K562 treated with DMSO at 1 percent for 12 hours (cell line): ENCODE data around the gene ATP4B. TPM values are rescaled to one million over a fixed set of nuclear protein-coding genes. Genes with fewer than 3 reads are reported as not detected.

Source experiments
- total RNA-seq: library from RNA; unstranded; fragments of 300-600 nt; gene quantifications from 2 replicates; pipeline ENCODE4 v1.2.3, GENCODE V29; 2022; ENCODE audit not compliant: insufficient read depth

ATP4B gene
- not detected in 2 replicates for total RNA-seq

DNA sequence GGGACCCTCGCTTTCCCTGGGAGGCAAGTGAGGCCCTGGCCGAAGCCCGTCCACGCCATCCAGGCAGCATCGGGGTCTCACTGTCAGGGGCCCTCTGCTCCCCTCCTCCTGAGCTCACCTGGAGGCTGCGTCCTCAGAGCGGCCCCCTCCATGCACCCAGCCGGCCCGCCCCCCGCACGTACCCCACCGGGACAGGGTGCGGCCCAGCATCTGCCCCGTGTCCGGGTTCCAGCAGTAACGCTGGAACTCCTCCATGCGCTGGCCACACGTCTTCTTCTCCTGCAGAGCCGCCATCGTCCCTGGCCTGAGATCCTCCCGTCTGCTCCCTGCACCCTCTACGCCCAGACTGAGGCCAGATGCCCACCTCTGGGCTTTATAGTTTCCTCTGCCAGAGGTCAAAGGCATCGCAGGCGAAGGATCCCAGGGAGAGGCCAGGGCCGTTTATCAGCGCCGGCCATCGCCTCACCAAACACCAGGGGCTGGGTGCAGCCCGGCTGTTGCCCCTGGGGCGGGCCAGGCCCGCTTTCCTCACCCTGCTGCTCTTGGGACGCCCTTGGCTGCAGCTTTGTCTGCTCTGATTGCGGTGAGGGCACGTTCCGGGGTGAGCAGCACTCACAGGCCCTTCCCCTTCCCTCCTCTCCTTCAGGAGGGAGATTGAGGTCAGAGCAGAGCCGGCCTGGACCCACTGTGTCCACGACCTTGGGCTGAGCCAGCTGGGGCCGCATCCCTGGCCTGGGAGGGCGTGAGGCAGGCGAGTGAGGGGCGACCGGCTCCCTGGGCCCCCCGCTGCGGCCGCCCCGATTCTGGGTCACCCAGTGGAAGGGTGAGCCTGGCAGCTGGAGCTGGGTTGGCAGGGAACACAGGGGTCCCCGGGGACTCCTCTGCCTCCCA, at the start of gene ATP4B:
Gene ATP4B, minus strand, starts transcription at position 348 of the 891 bp plus-strand sequence. Its CDS starts 54 bp downstream, at position 294.

DNA sequence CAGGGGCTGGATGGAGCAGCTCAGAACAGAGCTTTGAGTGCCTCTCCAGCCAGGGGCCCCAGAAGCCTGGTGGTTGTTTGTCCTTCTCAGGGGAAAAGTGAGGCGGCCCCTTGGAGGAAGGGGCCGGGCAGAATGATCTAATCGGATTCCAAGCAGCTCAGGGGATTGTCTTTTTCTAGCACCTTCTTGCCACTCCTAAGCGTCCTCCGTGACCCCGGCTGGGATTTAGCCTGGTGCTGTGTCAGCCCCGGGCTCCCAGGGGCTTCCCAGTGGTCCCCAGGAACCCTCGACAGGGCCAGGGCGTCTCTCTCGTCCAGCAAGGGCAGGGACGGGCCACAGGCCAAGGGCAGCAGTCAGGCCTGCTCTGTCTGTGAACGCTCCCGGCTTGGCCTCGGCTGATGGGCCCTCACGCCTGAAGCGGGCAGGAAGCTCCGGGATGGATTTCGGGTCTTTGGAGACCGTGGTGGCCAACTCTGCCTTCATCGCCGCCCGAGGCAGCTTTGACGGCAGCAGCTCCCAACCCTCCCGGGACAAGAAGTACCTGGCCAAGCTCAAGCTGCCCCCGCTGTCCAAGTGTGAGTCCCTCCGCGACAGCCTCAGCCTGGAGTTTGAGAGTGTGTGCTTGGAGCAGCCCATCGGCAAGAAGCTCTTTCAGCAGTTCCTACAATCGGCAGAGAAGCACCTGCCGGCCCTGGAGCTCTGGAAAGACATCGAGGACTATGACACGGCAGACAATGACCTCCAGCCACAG, 9.1 kb upstream of the ATP4B start, which contains the start of gene GRK1:
Gene GRK1, plus strand, starts transcription at position 269 of the 751 bp plus-strand sequence. Its CDS starts 168 bp downstream, at position 437.

Other genes starting within 250 kb of the ATP4B start
- gene ADPRHL1, start 204.7 kb downstream of the ATP4B start, total RNA-seq = 0.49 and 2.8 TPM in 2 replicates
- 5.6 and 17.3 TPM in 2 replicates for gene DCUN1D2, start 167.5 kb downstream of the ATP4B start, total RNA-seq
- gene TFDP1, start 73.4 kb downstream of the ATP4B start, total RNA-seq = 47.9 and 90.4 TPM in 2 replicates
- gene GRK1, start 9.0 kb upstream of the ATP4B start, total RNA-seq = not detected in 2 replicates
- gene TMEM255B, start 101.0 kb upstream of the ATP4B start, total RNA-seq = 1.7 and 1.8 TPM in 2 replicates
- gene GAS6, start 205.9 kb upstream of the ATP4B start, total RNA-seq = 29.4 and 29.8 TPM in 2 replicates